Colonic mucosa (tissue), 4 donors: ENCODE measurements around the gene EFCAB7. TPM values are rescaled to one million over a fixed set of nuclear protein-coding genes. Genes with fewer than 3 reads are reported as not detected.

Source experiments
- DNase-seq: peaks from one replicate; pipeline ENCODE4 v3.0.0-alpha.2; 2020
- H3K27ac ChIP-seq: fragments of 200-600 bp; one replicate; pipeline ENCODE4 v1.8.0; 2021
- H3K27me3 ChIP-seq: fragments of 200-600 bp; one replicate; pipeline ENCODE4 v1.8.0; 2021
- H3K36me3 ChIP-seq: fragments of 200-600 bp; one replicate; pipeline ENCODE4 v1.8.0; 2021
- H3K4me1 ChIP-seq: fragments of 200-600 bp; one replicate; pipeline ENCODE4 v1.8.0; 2021; ENCODE audit warnings: mild to moderate bottlenecking
- H3K4me3 ChIP-seq: fragments of 200-600 bp; one replicate; pipeline ENCODE4 v1.8.0; 2021
- H3K9ac ChIP-seq, 2 donors: one replicate each; pipeline ENCODE4 v1.7.0; 2013; ENCODE audit warnings: control low read depth in 2 of 2, low read depth in 2 of 2, low read length in 2 of 2
- H3K9me3 ChIP-seq: fragments of 200-600 bp; one replicate; pipeline ENCODE4 v1.8.0; 2021
- CTCF ChIP-seq: fragments of 200-600 bp; IDR thresholded peaks from one replicate; pipeline ENCODE4 v1.8.0; 2022; ENCODE audit warnings: antibody characterized with exemption, mild to moderate bottlenecking
- intact Hi-C: fragments of 100-400 bp; cut with DNase I; formaldehyde crosslinking; loops from one replicate; pipeline ENCODE4 v1.14.1; 2022
- total RNA-seq, 2 donors: library from RNA; stranded (reverse); fragmentation: NEBNext Ultra II Directional in 1 of 2; extraction: Animal tissue kit (Norgen Biotek cat#: 25700) in 1 of 2; gene quantifications; one replicate each; pipeline ENCODE4 v1.2.1, GENCODE V29; 2021
- donor health status: healthy.
- donor health status: DM: no; HTN: no; CAD: no.
- donor health status: DM: no; HTN: no; CAD: no.

The EFCAB7 gene
- total RNA-seq, 2 donors from 2014 or later = 2.0 to 3.8 TPM

DNA sequence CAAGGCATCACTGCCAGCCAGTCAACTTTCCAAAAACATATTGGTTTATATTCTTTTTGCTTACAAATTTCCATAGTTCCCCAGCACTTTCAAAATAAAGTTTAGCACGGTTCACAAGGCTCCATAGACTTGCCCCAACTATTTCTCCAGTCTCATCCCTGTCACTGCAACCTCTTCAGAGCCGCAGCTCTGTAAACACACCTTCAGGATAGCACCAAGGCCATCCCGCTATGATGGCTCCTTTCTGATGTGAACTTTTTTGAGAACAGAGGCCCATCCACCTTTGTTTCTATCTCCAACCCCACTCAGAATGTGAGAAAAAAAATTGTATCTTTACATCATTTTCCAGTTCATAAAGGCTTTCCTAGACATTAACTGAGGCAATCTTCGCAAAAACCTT, 96.2 kb downstream of the EFCAB7 start:
- intact Hi-C loops = loop anchor here (5.0 kb wide), 1 partner anchor 518 kb away; no protein-coding TSS in a partner anchor
- no peak for DNase-seq
- no peak overlapping the region for H3K9ac ChIP-seq

DNA sequence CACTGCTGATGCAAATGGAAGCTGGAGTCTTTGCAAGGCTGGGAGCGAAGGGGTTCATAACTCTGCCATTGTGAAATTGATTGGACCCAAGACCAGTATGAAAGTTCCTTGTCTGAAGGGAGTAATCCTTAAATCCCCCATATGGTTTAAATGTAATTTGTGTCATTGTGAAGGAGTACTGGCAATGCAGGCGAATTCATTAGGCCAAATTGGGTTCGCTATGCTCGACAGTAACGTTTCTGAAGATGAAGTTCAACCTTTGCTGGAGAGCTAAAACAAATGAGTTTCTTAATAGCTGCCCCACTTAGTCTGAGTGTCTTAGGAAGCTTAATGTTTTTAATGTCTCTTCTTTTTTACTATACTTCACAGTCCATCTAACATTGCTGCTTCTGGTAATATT, 97.3 kb downstream of the EFCAB7 start:
- DNase-seq = no peak

More for the DNA sequence above, 96.2 kb downstream of the EFCAB7 start:
- Histone ChIP-seq H3K27ac (no peak overlapping the region), H3K36me3 (no peaks in the 10 kb centered on the region), H3K27me3 (no peaks in the 10 kb centered on the region), H3K4me3 (no peak overlapping the region), H3K9me3 (no peaks in the 10 kb centered on the region), H3K4me1 (no peaks in the 10 kb centered on the region)
- TF ChIP-seq CTCF = no peak

DNA sequence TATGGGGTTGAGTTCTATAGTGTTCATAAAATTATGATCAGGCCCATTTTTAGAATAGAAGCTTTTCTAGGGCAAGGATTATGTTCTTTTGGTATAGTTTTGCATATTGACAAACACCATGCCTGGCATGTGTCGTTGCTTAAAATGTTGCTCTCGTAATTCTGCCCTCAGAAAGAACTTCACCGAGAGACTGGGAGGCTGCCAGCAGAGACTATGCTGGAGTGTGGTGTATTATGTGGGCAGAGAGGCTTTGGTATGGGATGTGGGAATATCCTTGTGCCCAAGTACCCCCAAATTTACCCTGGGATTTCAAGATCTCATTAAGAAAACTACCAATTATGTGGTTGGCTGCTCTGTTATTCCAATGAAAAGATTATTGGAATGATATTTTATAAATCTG, 97.8 kb downstream of the EFCAB7 start:
- no peak for DNase-seq
- Histone ChIP-seq H3K27ac (no peak overlapping the region), H3K4me3 (no peak overlapping the region), H3K27me3 (no peaks in the 10 kb centered on the region), H3K4me1 (no peaks in the 10 kb centered on the region), H3K9ac (no peak overlapping the region), H3K9me3 (no peaks in the 10 kb centered on the region), H3K36me3 (no peaks in the 10 kb centered on the region)
- intact Hi-C loops = no loop called here
- TF ChIP-seq CTCF = no peak

More for the DNA sequence above, 97.3 kb downstream of the EFCAB7 start:
- TF ChIP-seq CTCF = no peak
- no peak overlapping the region for H3K4me3 ChIP-seq
- H3K4me1 ChIP-seq = no peaks in the 10 kb centered on the region
- no peaks in the 10 kb centered on the region for H3K36me3 ChIP-seq
- no peaks in the 10 kb centered on the region for H3K27me3 ChIP-seq
- no peaks in the 10 kb centered on the region for H3K9me3 ChIP-seq
- H3K27ac ChIP-seq = no peak overlapping the region
- H3K9ac ChIP-seq = no peak overlapping the region
- intact Hi-C loops = no loop called here

- no peak for DNase-seq
- Histone ChIP-seq H3K27me3 (no peaks in the 10 kb centered on the region), H3K9me3 (no peaks in the 10 kb centered on the region), H3K9ac (no peak overlapping the region), H3K36me3 (no peaks in the 10 kb centered on the region), H3K4me1 (no peaks in the 10 kb centered on the region), H3K27ac (no peak overlapping the region), H3K4me3 (no peak overlapping the region)
- no peak for TF ChIP-seq CTCF
- intact Hi-C loops = no loop called here
These were observed 98.4 kb downstream of the EFCAB7 start for GRCh38 chr1:63621698-63622097.

Other genes starting within 250 kb of the EFCAB7 start
- gene FOXD3, start 201.0 kb upstream of the EFCAB7 start, total RNA-seq = 1 to 10 TPM in 1 of 2 donors, under 1 TPM in 1; 0.35 to 1.0 TPM
- 10 to 100 TPM; 12.4 to 19.8 TPM for gene ALG6, start 155.9 kb upstream of the EFCAB7 start, total RNA-seq
- gene ITGB3BP, start 300 bp upstream of the EFCAB7 start, total RNA-seq = 10 to 100 TPM; 14.5 to 19.7 TPM
- 100 to 1,000 TPM; 104 to 146 TPM for gene PGM1, start 69.9 kb downstream of the EFCAB7 start, total RNA-seq